Hepatocyte (in vitro differentiated cells): ENCODE results near the gene POLD3. TPM values are rescaled to one million over a fixed set of nuclear protein-coding genes. Genes with fewer than 3 reads are reported as not detected.

Experiments used
- DNase-seq: peaks from one replicate; pipeline ENCODE4 v3.0.0-alpha.2; 2016; ENCODE audit warnings: low spot score
- H2AFZ ChIP-seq: fragments of 200-600 bp; sonication (generic); 2 replicates; pipeline ENCODE4 v1.6.0; 2016; ENCODE audit warnings: antibody characterized with exemption, mild to moderate bottlenecking
- H3K27ac ChIP-seq: fragments of 200-600 bp; sonication (generic); 2 replicates; pipeline ENCODE4 v1.5.1; 2016; ENCODE audit warnings: mild to moderate bottlenecking
- H3K27me3 ChIP-seq: fragments of 200-600 bp; sonication (generic); 2 replicates; pipeline ENCODE4 v1.6.1; 2016
- H3K36me3 ChIP-seq: fragments of 200-600 bp; sonication (generic); replicated peaks from 2 replicates; pipeline ENCODE4 v1.5.1; 2016; ENCODE audit warnings: low read depth; ENCODE audit not compliant: insufficient read depth
- H3K4me1 ChIP-seq: fragments of 200-600 bp; sonication (generic); 2 replicates; pipeline ENCODE4 v1.5.1; 2016; ENCODE audit warnings: mild to moderate bottlenecking, moderate library complexity; ENCODE audit not compliant: insufficient read depth
- H3K4me2 ChIP-seq: fragments of 200-600 bp; sonication (generic); 2 replicates; pipeline ENCODE4 v1.6.0; 2016
- H3K4me3 ChIP-seq: fragments of 200-600 bp; sonication (generic); 2 replicates; pipeline ENCODE4 v1.5.1; 2016; ENCODE audit warnings: mild to moderate bottlenecking
- H3K79me2 ChIP-seq: fragments of 200-600 bp; sonication (generic); 2 replicates; pipeline ENCODE4 v1.6.0; 2017; ENCODE audit warnings: mild to moderate bottlenecking
- H3K9me2 ChIP-seq: fragments of 200-600 bp; sonication (generic); replicated peaks from 2 replicates; pipeline ENCODE4 v1.6.0; 2017; ENCODE audit warnings: mild to moderate bottlenecking; ENCODE audit not compliant: insufficient read depth
- H3K9me3 ChIP-seq: fragments of 200-600 bp; sonication (generic); 2 replicates; pipeline ENCODE4 v1.5.1; 2016; ENCODE audit warnings: low read depth, mild to moderate bottlenecking
- H4K20me1 ChIP-seq: fragments of 200-600 bp; sonication (generic); 2 replicates; pipeline ENCODE4 v1.6.0; 2016; ENCODE audit warnings: mild to moderate bottlenecking; ENCODE audit not compliant: insufficient read depth, poor library complexity, severe bottlenecking
- CTCF ChIP-seq: fragments of 200-600 bp; sonication (generic); IDR thresholded peaks from 2 replicates; pipeline ENCODE4 v1.5.1; 2016; ENCODE audit warnings: antibody characterized with exemption, mild to moderate bottlenecking; ENCODE audit not compliant: poor library complexity
- EZH2 ChIP-seq: fragments of 200-600 bp; sonication (generic); IDR thresholded peaks from 2 replicates; pipeline ENCODE4 v1.6.1; 2016; ENCODE audit warnings: antibody characterized with exemption, mild to moderate bottlenecking, borderline replicate concordance
- EZH2phosphoT487 ChIP-seq: fragments of 200-600 bp; sonication (generic); IDR thresholded peaks from one replicate; pipeline ENCODE4 v1.6.1; 2018; ENCODE audit warnings: antibody characterized with exemption, mild to moderate bottlenecking, low read depth, moderate library complexity; ENCODE audit not compliant: unreplicated experiment, severe bottlenecking
- WGBS: methylation state at CpG from one replicate; pipeline ENCODE4 v1.1.6; 2016; ENCODE audit warnings: low lambda C conversion rate; ENCODE audit errors: missing lambda C conversion rate; 5-methylcytosine and 5-hydroxymethylcytosine counted together
- polyA plus RNA-seq: library from polyadenylated mRNA; unstranded; fragments of >200 nt; fragmentation: Nextera tagmentation; extraction: Ambion mirVana; gene quantifications from 2 replicates; pipeline ENCODE4 v1.2.1, GENCODE V29; 2016
- small RNA-seq: library from RNA; depleted of rRNA; stranded (forward); fragments of <200 nt; gene quantifications from one replicate; pipeline ENCODE3, GENCODE V24; 2014
- total RNA-seq: library from RNA; depleted of rRNA; stranded (reverse); fragments of >200 nt; gene quantifications from 2 replicates; pipeline ENCODE4 v1.2.3, GENCODE V29; 2014

Gene POLD3
- total and polyA plus RNA-seq, 2 experiments from 2014 or later, result 11.0 to 13.8 TPM

GRCh38 chr11:74686792-74687191 lies 94.4 kb downstream of the POLD3 start:
- Histone ChIP-seq H2AFZ (no peak overlapping the region), H3K9me3 (no peaks in the 10 kb centered on the region), H3K4me1 (no peaks in the 10 kb centered on the region), H3K4me3 (no peak overlapping the region), H4K20me1 (no peaks in the 10 kb centered on the region), H3K36me3 (no peaks in the 10 kb centered on the region), H3K4me2 (no peak overlapping the region), H3K9me2 (no peaks in the 10 kb centered on the region), H3K27me3 (no peaks in the 10 kb centered on the region), H3K79me2 (no peaks in the 10 kb centered on the region), H3K27ac (no peak overlapping the region)
- no peak for DNase-seq
- no peak for TF ChIP-seq EZH2
- 81% methylated on average over 4 of the region's 4 CpGs for WGBS

- Histone ChIP-seq H3K27ac (no peak overlapping the region), H2AFZ (no peak overlapping the region)
Measured at GRCh38 chr11:74687237-74688023, 95.0 kb downstream of the POLD3 start.

GRCh38 chr11:74689666-74690065 lies 97.3 kb downstream of the POLD3 start:
- Histone ChIP-seq H3K4me1 (no peaks in the 10 kb centered on the region), H3K27me3 (no peaks in the 10 kb centered on the region), H3K9me3 (no peaks in the 10 kb centered on the region), H3K79me2 (no peaks in the 10 kb centered on the region), H3K9me2 (no peaks in the 10 kb centered on the region), H3K36me3 (no peaks in the 10 kb centered on the region), H3K4me2 (no peak overlapping the region), H3K4me3 (no peak overlapping the region), H4K20me1 (no peaks in the 10 kb centered on the region), H2AFZ (no peak overlapping the region), H3K27ac (no peak overlapping the region)
- 96% methylated on average over 4 of the region's 4 CpGs for WGBS
- no peak for TF ChIP-seq CTCF
- DNase-seq, result no peak

More at GRCh38 chr11:74687237-74688023, 95.0 kb downstream of the POLD3 start:
- Histone ChIP-seq H3K9me3 (no peaks in the 10 kb centered on the region), H3K4me2 (no peak overlapping the region), H3K27me3 (no peaks in the 10 kb centered on the region), H3K4me1 (no peaks in the 10 kb centered on the region), H3K79me2 (no peaks in the 10 kb centered on the region), H3K9me2 (no peaks in the 10 kb centered on the region), H4K20me1 (no peaks in the 10 kb centered on the region), H3K4me3 (no peak overlapping the region), H3K36me3 (no peaks in the 10 kb centered on the region)
- no peak for DNase-seq
- WGBS, result 74% methylated on average over 6 of the region's 6 CpGs
- TF ChIP-seq CTCF (no peak), EZH2phosphoT487 (no peak), EZH2 (no peak)

- H3K4me1 ChIP-seq, result peaks cover 6% of the 10 kb centered on the region
- no peak overlapping the region for H2AFZ ChIP-seq
- no peak for DNase-seq
- 72% methylated on average over 4 of the region's 4 CpGs for WGBS
- H3K4me2 ChIP-seq, result no peak overlapping the region
- no peaks in the 10 kb centered on the region for H3K79me2 ChIP-seq
- H3K9me2 ChIP-seq, result no peaks in the 10 kb centered on the region
- no peaks in the 10 kb centered on the region for H4K20me1 ChIP-seq
- H3K27me3 ChIP-seq, result no peaks in the 10 kb centered on the region
- no peak overlapping the region for H3K27ac ChIP-seq
- no peaks in the 10 kb centered on the region for H3K9me3 ChIP-seq
- H3K36me3 ChIP-seq, result no peaks in the 10 kb centered on the region
- no peak overlapping the region for H3K4me3 ChIP-seq
- TF ChIP-seq EZH2phosphoT487 (no peak), CTCF (no peak), EZH2 (no peak)
Measured at GRCh38 chr11:74691755-74692154, 99.4 kb downstream of the POLD3 start.

Small RNA genes lying within 50 kb of the gene (small RNA-seq; reads per million reads assigned to genes)
- gene RANP3, result not detected
- not detected for gene RN7SKP297

Other genes with a start within 250 kb of the POLD3 start
- 10.0 and 12.6 TPM in 2 replicates for gene PGM2L1, start 194.1 kb upstream of the POLD3 start, total RNA-seq
- 6.7 and 7.7 TPM in 2 replicates for gene PGM2L1, start 194.1 kb upstream of the POLD3 start, polyA plus RNA-seq
- 17.1 and 18.6 TPM in 2 replicates for gene KCNE3, start 125.0 kb upstream of the POLD3 start, total RNA-seq
- 8.7 and 9.6 TPM in 2 replicates for gene KCNE3, start 125.0 kb upstream of the POLD3 start, polyA plus RNA-seq
- gene LIPT2, start 98.9 kb upstream of the POLD3 start, total RNA-seq, result 9.8 and 14.3 TPM in 2 replicates
- gene LIPT2, start 98.9 kb upstream of the POLD3 start, polyA plus RNA-seq, result 9.2 and 12.4 TPM in 2 replicates
- gene CHRDL2, start 138.8 kb downstream of the POLD3 start, total RNA-seq, result 0.44 and 0.83 TPM in 2 replicates
- 4.7 and 9.2 TPM in 2 replicates for gene CHRDL2, start 138.8 kb downstream of the POLD3 start, polyA plus RNA-seq
- gene RNF169, start 156.3 kb downstream of the POLD3 start, total RNA-seq, result 18.8 and 20.4 TPM in 2 replicates
- 2.0 and 2.4 TPM in 2 replicates for gene RNF169, start 156.3 kb downstream of the POLD3 start, polyA plus RNA-seq